ENCODE results near the gene ZNF536.
"Not testable (repeated sequence)": the region's sequence is repeated elsewhere in the genome, so short reads cannot be mapped to it uniquely, and the experiment has no call there.

The ZNF536 gene

DNA sequence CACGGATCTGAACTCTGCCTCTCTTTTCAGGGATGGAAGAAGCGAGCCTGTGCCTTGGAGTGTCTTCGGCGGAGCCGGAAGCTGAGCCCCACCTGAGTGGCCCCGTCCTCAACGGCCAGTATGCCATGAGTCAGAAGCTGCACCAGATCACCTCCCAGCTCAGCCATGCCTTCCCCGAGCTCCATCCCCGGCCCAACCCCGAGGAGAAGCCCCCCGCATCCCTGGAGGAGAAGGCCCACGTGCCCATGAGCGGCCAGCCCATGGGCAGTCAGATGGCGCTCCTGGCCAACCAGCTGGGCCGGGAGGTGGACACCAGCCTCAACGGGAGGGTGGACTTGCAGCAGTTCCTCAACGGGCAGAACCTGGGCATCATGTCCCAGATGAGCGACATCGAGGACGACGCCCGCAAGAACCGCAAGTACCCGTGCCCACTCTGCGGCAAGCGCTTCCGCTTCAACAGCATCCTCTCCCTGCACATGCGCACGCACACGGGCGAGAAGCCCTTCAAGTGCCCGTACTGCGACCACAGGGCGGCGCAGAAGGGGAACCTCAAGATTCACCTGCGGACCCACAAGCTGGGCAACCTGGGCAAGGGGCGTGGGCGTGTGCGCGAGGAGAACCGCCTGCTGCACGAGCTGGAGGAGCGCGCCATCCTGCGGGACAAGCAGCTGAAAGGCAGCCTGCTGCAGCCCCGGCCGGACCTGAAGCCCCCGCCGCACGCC lies 71.5 kb downstream of the ZNF536 start:
- no peaks in the 10 kb centered on the region for H3K36me3 ChIP-seq (ENCODE audit: control insufficient read depth, insufficient read depth, low read length)
- H3K4me1 ChIP-seq, result no peaks in the 10 kb centered on the region
- no peaks in the 10 kb centered on the region for H3K79me2 ChIP-seq
- no peak overlapping the region for H3K27ac ChIP-seq
- H3K27me3 ChIP-seq (ENCODE audit: control insufficient read depth, insufficient read depth, low read length), result no peaks in the 10 kb centered on the region
- H3K4me2 ChIP-seq (ENCODE audit: low read length), result no peak overlapping the region
- H3K9ac ChIP-seq, result no peak overlapping the region
- no peak overlapping the region for H3K4me3 ChIP-seq (ENCODE audit: low read depth, low read length)
- TF ChIP-seq, protein P1, sequence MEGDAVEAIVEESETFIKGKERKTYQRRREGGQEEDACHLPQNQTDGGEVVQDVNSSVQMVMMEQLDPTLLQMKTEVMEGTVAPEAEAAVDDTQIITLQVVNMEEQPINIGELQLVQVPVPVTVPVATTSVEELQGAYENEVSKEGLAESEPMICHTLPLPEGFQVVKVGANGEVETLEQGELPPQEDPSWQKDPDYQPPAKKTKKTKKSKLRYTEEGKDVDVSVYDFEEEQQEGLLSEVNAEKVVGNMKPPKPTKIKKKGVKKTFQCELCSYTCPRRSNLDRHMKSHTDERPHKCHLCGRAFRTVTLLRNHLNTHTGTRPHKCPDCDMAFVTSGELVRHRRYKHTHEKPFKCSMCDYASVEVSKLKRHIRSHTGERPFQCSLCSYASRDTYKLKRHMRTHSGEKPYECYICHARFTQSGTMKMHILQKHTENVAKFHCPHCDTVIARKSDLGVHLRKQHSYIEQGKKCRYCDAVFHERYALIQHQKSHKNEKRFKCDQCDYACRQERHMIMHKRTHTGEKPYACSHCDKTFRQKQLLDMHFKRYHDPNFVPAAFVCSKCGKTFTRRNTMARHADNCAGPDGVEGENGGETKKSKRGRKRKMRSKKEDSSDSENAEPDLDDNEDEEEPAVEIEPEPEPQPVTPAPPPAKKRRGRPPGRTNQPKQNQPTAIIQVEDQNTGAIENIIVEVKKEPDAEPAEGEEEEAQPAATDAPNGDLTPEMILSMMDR (IDR thresholded peaks at IDR 0.05), result no peak
- no peaks in the 10 kb centered on the region for H3K9me3 ChIP-seq (ENCODE audit: control insufficient read depth, low read length)
- no peak overlapping the region for H2AFZ ChIP-seq

DNA sequence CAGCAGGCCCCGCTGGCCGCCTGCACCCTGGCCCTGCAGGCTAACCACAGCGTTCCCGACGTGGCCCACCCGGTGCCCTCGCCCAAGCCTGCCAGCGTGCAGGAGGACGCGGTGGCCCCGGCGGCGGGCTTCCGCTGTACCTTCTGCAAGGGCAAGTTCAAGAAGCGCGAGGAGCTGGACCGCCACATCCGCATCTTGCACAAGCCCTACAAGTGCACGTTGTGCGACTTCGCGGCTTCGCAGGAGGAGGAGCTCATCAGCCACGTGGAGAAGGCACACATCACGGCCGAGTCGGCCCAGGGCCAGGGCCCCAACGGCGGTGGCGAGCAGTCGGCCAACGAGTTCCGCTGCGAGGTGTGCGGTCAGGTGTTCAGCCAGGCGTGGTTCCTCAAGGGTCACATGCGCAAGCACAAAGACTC lies 72.1 kb downstream of the ZNF536 start:
- Histone ChIP-seq H3K79me2 (no peaks in the 10 kb centered on the region), H3K4me1 (no peaks in the 10 kb centered on the region), H3K27ac (no peak overlapping the region), H3K4me3 (ENCODE audit: low read depth, low read length) (no peak overlapping the region), H3K9me3 (ENCODE audit: control insufficient read depth, low read length) (no peaks in the 10 kb centered on the region), H3K9ac (no peak overlapping the region), H3K27me3 (ENCODE audit: control insufficient read depth, insufficient read depth, low read length) (no peaks in the 10 kb centered on the region), H3K4me2 (ENCODE audit: low read length) (no peak overlapping the region), H3K36me3 (ENCODE audit: control insufficient read depth, insufficient read depth, low read length) (no peaks in the 10 kb centered on the region), H2AFZ (no peak overlapping the region)
- TF ChIP-seq, protein P1 (IDR thresholded peaks at IDR 0.05), result no peak

DNA sequence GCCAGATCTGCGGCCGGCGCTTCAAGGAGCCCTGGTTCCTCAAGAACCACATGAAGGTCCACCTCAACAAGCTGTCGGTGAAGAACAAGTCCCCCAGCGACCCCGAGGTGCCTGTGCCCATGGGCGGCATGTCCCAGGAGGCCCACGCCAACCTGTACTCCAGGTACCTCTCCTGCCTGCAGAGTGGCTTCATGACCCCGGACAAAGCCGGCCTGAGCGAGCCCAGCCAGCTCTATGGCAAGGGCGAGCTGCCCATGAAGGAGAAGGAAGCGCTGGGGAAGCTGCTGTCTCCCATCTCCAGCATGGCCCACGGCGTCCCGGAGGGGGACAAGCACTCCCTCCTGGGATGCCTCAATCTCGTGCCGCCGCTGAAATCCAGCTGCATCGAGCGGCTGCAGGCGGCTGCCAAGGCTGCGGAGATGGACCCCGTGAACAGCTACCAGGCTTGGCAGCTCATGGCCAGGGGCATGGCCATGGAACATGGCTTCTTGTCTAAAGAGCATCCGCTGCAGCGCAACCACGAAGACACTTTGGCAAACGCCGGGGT lies 72.6 kb downstream of the ZNF536 start:
- TF ChIP-seq, protein P1 (IDR thresholded peaks at IDR 0.05), result no peak
- Histone ChIP-seq H3K36me3 (ENCODE audit: control insufficient read depth, insufficient read depth, low read length) (no peaks in the 10 kb centered on the region), H3K79me2 (no peaks in the 10 kb centered on the region), H3K4me1 (no peaks in the 10 kb centered on the region), H3K4me2 (ENCODE audit: low read length) (no peak overlapping the region), H3K27ac (no peak overlapping the region), H3K27me3 (ENCODE audit: control insufficient read depth, insufficient read depth, low read length) (no peaks in the 10 kb centered on the region), H3K9ac (no peak overlapping the region), H2AFZ (no peak overlapping the region), H3K9me3 (ENCODE audit: control insufficient read depth, low read length) (no peaks in the 10 kb centered on the region), H3K4me3 (ENCODE audit: low read depth, low read length) (no peak overlapping the region)

GRCh38 chr19:30445385-30445784 lies 73.2 kb downstream of the ZNF536 start:
- Histone ChIP-seq H3K36me3 (ENCODE audit: control insufficient read depth, insufficient read depth, low read length) (no peaks in the 10 kb centered on the region), H3K4me3 (ENCODE audit: low read depth, low read length) (no peak overlapping the region), H2AFZ (no peak overlapping the region), H3K9me3 (ENCODE audit: control insufficient read depth, low read length) (no peaks in the 10 kb centered on the region), H3K9ac (no peak overlapping the region), H3K27ac (no peak overlapping the region), H3K27me3 (ENCODE audit: control insufficient read depth, insufficient read depth, low read length) (no peaks in the 10 kb centered on the region), H3K4me1 (no peaks in the 10 kb centered on the region), H3K79me2 (no peaks in the 10 kb centered on the region), H3K4me2 (ENCODE audit: low read length) (no peak overlapping the region)
- TF ChIP-seq, protein P1 (IDR thresholded peaks at IDR 0.05), result no peak

- H3K4me1 ChIP-seq; H3K79me2 ChIP-seq; H3K4me3 ChIP-seq (ENCODE audit: low read depth, low read length); H3K4me2 ChIP-seq (ENCODE audit: low read length); H3K27ac ChIP-seq; H2AFZ ChIP-seq; H3K27me3 ChIP-seq (ENCODE audit: control insufficient read depth, insufficient read depth, low read length); H3K9me3 ChIP-seq (ENCODE audit: control insufficient read depth, low read length); H3K36me3 ChIP-seq (ENCODE audit: control insufficient read depth, insufficient read depth, low read length); H3K9ac ChIP-seq: not testable (repeated sequence)
These were observed 73.9 kb downstream of the ZNF536 start for GRCh38 chr19:30446120-30446519.

Data from parathyroid adenoma (tissue), 2 donors.